ENCODE results near the gene ACAP3. TPM values are rescaled to one million over a fixed set of nuclear protein-coding genes. Genes with fewer than 3 reads are reported as not detected.
"Not testable (repeated sequence)": the region's sequence is repeated elsewhere in the genome, so short reads cannot be mapped to it uniquely, and the experiment has no call there.

Gene ACAP3
- polyA plus RNA-seq, 1 donor from 2014 or later, result 10.5 TPM

DNA sequence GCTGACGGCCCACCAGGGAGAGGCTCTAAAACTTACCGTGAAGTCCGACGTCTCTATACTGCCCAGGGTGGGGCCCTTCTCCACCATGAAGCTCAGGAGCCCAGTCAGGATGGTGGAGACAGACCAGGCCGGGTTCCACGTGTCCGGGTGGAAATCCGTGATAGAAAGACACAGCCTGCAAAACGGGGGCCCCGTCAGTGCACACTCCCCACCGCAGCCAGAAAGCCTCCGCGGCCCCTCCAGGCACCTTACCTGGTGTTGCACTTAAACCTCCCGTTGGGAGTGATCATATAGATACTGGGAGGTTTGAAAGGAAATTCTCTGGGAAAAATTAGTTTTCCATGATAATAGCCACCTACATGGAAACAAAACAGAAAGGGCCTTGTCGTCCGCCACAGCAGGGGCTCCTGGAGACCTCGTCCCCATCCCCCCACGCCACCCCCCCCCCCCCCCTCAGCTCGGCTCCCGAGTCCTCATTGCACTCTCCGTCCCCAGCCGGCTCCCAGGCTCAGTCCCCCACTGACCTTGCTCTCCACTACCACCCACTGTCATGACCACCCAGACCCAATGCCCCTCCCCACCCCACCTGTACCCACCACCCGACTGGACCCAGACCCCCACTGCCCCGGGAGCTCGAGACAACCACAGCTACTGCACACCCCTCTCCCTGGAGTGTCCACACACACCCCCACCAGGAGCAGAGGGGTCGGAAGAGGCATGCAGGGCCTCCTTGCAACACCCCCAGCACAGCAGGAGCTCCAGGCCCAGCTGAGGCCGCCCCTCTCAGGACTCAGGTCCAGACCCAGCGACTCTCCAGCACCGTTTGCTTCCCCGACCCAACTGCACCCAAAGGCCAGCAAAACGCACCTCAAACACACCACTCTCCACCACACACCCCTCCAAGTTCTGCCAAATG is 50.5 kb downstream of the ACAP3 start:
- Mint-ChIP-seq H3K27me3 (no peaks in the 10 kb centered on the region), H3K9me3 (no peaks in the 10 kb centered on the region), H3K4me3 (no peak overlapping the region), H3K27ac (no peak overlapping the region), H3K4me1 (peaks cover 4 to 7% (median 4%) of the 10 kb centered on the region in 3 donors), H3K36me3 (peaks cover 3% of the 10 kb centered on the region)

GRCh38 chr1:1255611-1256010 is 52.1 kb downstream of the ACAP3 start:
- Mint-ChIP-seq H3K4me1 (peaks cover 6 to 9% (median 9%) of the 10 kb centered on the region in 3 donors), H3K9me3 (no peaks in the 10 kb centered on the region), H3K27ac (no peak overlapping the region), H3K36me3 (peaks cover 4% of the 10 kb centered on the region), H3K4me3 (no peak overlapping the region), H3K27me3 (no peaks in the 10 kb centered on the region)

- Mint-ChIP-seq H3K36me3 (peaks cover 4% of the 10 kb centered on the region), H3K27me3 (no peaks in the 10 kb centered on the region), H3K9me3 (no peaks in the 10 kb centered on the region), H3K27ac (no peak overlapping the region), H3K4me3 (no peak overlapping the region), H3K4me1 (peaks cover 8 to 13% (median 10%) of the 10 kb centered on the region in 3 donors)
Measured at GRCh38 chr1:1255078-1255477, 52.7 kb downstream of the ACAP3 start.

DNA sequence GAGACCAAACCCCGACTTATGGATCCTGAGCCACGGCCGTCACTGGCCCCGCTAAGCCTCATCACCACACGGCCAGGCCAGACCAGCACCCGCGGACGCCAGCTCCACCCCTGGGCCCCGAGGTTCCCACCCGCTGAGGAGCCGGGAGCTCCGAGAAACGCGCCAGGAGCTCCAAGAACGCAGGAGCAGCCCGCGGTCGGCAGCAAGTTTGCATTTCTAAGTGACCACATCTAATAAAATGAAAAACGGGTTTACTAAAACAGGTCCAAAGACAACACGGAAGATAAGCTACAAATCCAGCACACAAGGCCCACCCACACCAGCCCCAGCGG is 53.1 kb downstream of the ACAP3 start:
- no peak overlapping the region for H3K4me3 Mint-ChIP-seq
- H3K9me3 Mint-ChIP-seq, result no peaks in the 10 kb centered on the region
- H3K4me1 Mint-ChIP-seq, result peaks cover 9 to 14% (median 12%) of the 10 kb centered on the region in 3 donors
- peaks cover 4% of the 10 kb centered on the region for H3K36me3 Mint-ChIP-seq
- no peaks in the 10 kb centered on the region for H3K27me3 Mint-ChIP-seq
- no peak overlapping the region for H3K27ac Mint-ChIP-seq

DNA sequence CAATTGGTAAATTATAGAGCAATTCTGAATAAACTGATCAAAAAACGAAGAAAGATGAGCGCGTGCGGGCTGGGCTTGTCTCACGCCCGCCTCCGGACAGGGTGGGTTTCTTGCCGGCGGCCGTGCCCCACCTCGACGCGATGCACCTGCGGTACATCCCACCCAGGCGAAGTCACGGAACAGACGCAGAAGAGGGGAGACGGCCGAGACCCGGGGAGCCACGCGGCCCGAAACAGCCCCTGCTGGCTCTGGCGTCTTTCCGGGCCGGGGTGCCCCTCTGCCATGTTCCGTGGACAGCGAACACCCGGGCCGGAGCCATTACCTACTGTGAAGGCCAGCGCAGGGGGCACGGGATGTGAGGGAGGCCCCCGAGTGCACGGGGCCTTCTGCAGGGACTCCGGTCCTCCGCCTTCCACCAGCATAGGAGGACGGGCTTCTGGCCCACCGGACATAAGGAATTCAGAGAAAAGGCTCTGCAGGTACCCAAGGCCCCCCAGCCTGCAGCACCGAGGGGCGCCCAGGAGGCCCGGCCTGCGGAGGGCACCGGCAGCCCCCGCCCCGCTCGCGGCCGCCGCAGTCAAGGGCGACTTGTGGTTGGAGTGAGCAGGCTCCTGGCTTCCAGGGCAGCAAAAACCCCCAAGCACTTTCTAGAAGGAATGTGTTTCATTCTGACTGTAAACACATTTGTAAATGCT is 53.6 kb downstream of the ACAP3 start:
- Mint-ChIP-seq H3K36me3 (peaks cover 4% of the 10 kb centered on the region), H3K27me3 (no peaks in the 10 kb centered on the region), H3K27ac (no peak overlapping the region), H3K4me3 (no peak overlapping the region), H3K4me1 (peaks cover 10 to 14% (median 13%) of the 10 kb centered on the region in 3 donors), H3K9me3 (no peaks in the 10 kb centered on the region)

DNA sequence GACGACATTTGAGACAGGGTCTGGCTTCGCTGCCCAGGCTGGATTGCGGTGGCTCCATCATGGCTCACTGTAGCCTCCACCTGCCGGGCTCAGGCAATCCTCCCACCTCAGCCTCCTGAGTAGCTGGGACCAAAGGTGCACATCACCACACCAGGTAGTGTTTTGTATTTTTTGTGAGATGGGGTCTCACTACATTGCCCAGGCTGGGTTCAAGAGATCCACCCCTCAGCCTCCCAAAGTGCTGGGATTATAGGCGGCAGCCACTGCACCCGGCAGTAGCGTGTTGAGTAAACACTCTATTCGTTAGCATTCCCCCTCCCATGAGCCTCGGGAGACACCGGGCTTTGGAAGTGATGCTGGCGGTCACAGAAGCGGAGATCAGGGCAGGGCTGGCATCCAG is 54.4 kb downstream of the ACAP3 start:
- H3K4me1 Mint-ChIP-seq, result peaks cover 10 to 14% (median 13%) of the 10 kb centered on the region in 3 donors
- peaks cover 2% of the 10 kb centered on the region for H3K36me3 Mint-ChIP-seq
- H3K27ac Mint-ChIP-seq, result peak overlapping the region in 1 of 3 donors; percentile 73
- H3K27me3 Mint-ChIP-seq, result no peaks in the 10 kb centered on the region
- H3K9me3 Mint-ChIP-seq, result no peaks in the 10 kb centered on the region
- H3K4me3 Mint-ChIP-seq, result no peak overlapping the region

GRCh38 chr1:1250786-1251284 is 56.9 kb downstream of the ACAP3 start:
- H3K9me3 Mint-ChIP-seq, result no peaks in the 10 kb centered on the region
- peak overlapping the region; percentile 92 for H3K27ac Mint-ChIP-seq
- peak overlapping the region; percentile 9 to 90 (median 71) for H3K4me3 Mint-ChIP-seq
- H3K36me3 Mint-ChIP-seq, result peaks cover 2% of the 10 kb centered on the region
- H3K4me1 Mint-ChIP-seq, result peaks cover 10 to 14% (median 13%) of the 10 kb centered on the region in 3 donors
- H3K27me3 Mint-ChIP-seq, result no peaks in the 10 kb centered on the region

DNA sequence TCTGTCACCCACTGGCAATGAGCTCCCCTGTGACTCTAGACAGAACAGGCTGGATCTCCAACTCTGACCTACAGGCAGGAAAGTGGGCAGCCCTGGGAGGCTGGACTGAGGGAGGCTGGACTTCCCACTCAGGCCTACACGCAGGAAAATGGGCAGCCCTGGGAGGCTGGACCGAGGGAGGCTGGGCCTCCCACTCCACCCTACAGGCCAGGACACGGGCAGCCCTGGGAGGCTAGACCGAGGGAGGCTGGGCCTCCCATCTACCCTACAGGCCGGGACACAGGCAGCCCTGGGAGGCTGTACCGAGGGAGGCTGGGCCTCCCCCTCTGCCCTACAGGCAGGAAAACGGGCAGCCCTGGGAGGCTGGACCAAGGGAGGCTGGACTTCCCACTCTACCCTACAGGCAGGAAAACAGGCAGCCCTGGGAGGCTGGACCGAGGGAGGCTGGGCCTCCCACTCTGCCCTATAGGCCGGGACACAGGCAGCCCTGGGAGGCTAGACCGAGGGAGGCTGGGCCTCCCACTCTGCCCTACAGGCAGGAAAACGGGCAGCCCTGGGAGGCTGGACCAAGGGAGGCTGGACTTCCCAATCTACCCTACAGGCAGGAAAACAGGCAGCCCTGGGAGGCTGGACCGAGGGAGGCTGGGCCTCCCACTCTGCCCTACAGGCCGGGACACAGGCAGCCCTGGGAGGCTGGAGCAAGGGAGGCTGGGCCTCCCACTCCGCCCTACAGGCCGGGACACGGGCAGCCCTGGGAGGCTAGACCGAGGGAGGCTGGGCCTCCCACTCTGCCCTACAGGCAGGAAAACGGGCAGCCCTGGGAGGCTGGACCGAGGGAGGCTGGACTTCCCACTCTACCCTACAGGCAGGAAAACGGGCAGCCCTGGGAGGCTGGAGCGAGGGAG is 59.5 kb downstream of the ACAP3 start:
- not testable (repeated sequence) for H3K9me3 Mint-ChIP-seq, H3K36me3 Mint-ChIP-seq, H3K4me3 Mint-ChIP-seq, H3K27me3 Mint-ChIP-seq, H3K27ac Mint-ChIP-seq
- H3K4me1 Mint-ChIP-seq, result peaks cover 10 to 14% (median 13%) of the 10 kb centered on the region in 3 donors

DNA sequence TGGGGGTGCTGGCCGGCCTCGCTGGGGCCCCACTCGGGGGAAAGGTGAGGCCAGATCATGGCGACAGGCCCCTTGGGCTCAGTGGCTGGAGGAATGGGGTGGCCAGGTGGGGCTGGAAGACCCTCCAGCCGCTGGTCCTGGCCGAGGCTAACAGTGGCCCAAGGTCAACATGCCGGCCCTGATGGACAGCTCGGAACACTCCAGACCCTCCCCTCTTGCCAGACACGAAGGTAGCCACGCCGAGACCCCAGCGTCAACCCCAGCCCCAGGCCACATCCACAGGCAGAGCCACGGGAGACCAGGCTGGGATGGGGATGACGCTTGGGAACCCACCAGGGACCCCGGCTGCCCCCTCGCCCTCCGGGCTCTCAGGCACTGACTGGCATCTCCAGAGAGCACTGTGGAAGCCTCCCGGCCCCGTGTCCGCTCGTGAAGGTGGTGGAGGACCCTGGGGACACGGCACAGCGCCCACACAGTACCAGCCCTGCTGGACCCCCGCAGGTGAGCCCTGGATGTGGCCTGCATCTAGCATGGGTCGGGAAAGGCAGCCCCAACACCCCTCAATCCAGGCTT is 60.3 kb downstream of the ACAP3 start:
- peaks cover 10 to 13% (median 10%) of the 10 kb centered on the region in 3 donors for H3K4me1 Mint-ChIP-seq
- H3K27ac Mint-ChIP-seq, result no peak overlapping the region
- H3K36me3 Mint-ChIP-seq, result peaks cover 2% of the 10 kb centered on the region
- H3K9me3 Mint-ChIP-seq, result no peaks in the 10 kb centered on the region
- no peaks in the 10 kb centered on the region for H3K27me3 Mint-ChIP-seq
- no peak overlapping the region for H3K4me3 Mint-ChIP-seq

DNA sequence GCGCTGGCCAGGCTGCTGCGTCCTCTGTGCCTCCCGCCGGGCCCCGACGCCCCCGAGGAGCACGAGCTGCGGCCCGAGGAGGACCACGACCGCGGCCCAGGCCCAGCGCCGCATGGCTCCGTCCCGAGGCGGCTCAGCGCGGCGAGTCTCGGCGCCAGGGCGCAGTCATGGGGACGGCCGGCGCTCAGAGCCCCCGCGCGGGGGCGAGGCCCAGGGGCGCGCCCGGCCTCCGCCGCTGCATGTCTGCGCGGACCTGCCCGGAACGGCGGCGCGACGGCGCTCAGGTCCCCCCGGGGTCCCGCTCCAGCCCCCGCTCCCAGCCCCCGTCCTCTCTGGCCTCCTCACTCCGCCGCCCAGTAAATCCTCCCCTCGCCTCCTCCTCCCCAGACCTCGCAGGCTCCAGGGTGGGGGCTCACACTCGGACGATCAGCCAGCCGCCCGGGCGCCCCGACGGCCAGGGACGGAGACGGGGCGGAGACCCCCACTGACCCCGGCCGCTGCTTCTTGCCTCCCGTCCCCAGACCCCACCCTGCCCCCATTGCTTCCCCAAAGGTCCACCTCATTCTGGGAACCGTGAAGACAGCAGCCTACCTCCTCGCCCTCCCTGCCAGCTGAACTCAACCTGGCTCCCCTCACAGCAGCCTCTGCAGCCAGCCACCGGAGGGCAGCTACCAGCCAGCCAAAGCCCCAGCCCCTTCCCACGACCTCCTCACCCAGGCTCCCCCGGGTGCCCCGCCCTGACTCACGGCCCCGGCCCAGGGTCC is 61.0 kb downstream of the ACAP3 start, which contains the start of gene C1QTNF12:
C1QTNF12 (minus strand) TSS at position 146 of the 764 bp plus-strand sequence; CDS start at position 114, 32 bp downstream.
- H3K4me3 Mint-ChIP-seq, result no peak within 1 kb of the TSS

DNA sequence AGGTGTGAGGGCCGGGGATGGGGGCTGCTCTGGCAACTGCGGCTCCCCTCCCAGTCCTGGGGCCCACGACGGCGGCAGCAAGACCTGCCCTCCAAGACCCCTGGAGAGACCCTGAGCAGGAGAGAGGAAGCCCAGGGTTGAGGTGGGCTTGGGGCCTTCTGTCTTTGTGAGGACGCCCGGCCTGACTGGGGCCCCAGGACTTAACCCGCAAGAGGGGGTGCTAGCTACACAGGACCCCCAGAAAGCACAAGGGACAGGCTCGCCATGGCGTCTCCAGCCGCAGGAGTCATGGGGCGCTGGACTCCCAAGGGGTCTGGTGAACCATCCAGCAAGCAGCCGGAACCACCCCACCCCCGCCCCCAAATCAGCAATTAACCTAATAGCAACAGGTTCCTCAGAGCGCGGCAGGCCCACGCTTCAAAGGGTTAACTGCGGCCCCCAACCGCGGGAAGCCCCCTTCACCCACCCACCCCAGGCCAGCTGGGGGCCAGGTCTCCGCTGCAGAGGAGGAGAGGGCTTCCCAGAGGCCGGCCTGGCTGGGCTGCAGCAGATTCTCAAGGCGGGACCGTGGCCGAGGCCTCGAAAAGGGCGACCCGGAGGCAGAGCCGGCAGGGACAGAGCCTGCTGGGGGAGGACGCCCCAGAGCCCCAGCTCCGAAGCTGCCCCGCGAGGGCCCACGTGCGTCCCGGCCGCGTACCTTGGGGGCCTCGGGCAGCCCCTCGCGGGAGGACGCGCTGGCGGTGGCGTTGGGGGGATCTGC is 61.7 kb downstream of the ACAP3 start:
- Mint-ChIP-seq H3K27ac (no peak overlapping the region), H3K4me1 (peaks cover 7 to 10% (median 9%) of the 10 kb centered on the region in 3 donors), H3K36me3 (no peaks in the 10 kb centered on the region), H3K4me3 (no peak overlapping the region), H3K27me3 (no peaks in the 10 kb centered on the region), H3K9me3 (no peaks in the 10 kb centered on the region)

More for the DNA sequence above, 61.0 kb downstream of the ACAP3 start, which contains the start of gene C1QTNF12:
- Mint-ChIP-seq H3K36me3 (no peaks in the 10 kb centered on the region), H3K27ac (no peak within 1 kb of the TSS), H3K9me3 (no peaks in the 10 kb centered on the region), H3K4me1 (peaks cover 10 to 13% (median 10%) of the 10 kb centered on the region in 3 donors), H3K27me3 (no peaks in the 10 kb centered on the region)

DNA sequence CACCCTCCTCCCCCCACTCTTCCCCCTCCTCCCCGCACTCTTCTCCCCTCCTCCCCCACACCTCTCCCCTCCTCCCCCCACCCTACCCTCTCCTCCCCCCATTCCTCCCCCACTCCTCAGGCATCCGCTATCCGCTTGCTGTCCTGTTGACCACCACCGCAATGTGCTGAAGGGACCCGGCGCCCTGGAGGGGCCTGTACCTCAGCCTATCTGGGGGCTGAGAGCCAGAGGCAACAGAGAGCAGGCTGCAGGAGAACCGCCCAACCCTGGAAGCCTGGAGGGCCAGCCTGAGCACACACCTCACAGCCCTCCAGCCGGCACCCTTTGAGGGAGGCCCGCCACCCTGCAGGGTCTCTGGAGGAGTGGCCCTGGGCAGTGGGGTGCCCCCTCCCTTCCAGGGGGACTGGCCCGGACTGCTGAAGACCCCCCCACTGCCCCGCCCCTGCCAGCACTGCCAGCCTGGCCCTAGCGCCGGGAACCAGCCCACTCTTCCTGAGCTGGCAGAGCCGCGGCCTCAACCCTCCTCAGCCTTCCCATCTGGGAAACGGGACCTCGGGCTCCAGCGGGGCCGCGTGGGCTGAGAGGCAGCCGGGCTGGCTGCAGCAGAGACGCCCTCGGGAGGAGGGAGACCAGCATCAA is 62.4 kb downstream of the ACAP3 start:
- no peaks in the 10 kb centered on the region for H3K36me3 Mint-ChIP-seq
- no peak overlapping the region for H3K27ac Mint-ChIP-seq
- H3K4me3 Mint-ChIP-seq, result no peak overlapping the region
- H3K27me3 Mint-ChIP-seq, result no peaks in the 10 kb centered on the region
- no peaks in the 10 kb centered on the region for H3K9me3 Mint-ChIP-seq
- H3K4me1 Mint-ChIP-seq, result peaks cover 3 to 6% (median 6%) of the 10 kb centered on the region in 3 donors
